Activated CD4-positive, alpha-beta T cell treated with anti-CD3 and anti-CD28 coated beads, Interleukin-2, Interleukin-4, amounts not matched to agents 100 ng/mL and 50 ng/mL, durations not matched to agents 16 hours and 8 hours (primary cell): Measurements from ENCODE around the gene XCL2.
A peak's percentile ranks its signal among the peaks of the same experiment; 100 is the strongest.
"Not testable (repeated sequence)": the region's sequence is repeated elsewhere in the genome, so short reads cannot be mapped to it uniquely, and the experiment has no call there.

Experiments
- DNase-seq: peaks from one replicate; pipeline ENCODE4 v3.0.0-alpha.2; 2020; ENCODE audit warnings: low spot score

XCL2 gene, protein sequence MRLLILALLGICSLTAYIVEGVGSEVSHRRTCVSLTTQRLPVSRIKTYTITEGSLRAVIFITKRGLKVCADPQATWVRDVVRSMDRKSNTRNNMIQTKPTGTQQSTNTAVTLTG

DNA sequence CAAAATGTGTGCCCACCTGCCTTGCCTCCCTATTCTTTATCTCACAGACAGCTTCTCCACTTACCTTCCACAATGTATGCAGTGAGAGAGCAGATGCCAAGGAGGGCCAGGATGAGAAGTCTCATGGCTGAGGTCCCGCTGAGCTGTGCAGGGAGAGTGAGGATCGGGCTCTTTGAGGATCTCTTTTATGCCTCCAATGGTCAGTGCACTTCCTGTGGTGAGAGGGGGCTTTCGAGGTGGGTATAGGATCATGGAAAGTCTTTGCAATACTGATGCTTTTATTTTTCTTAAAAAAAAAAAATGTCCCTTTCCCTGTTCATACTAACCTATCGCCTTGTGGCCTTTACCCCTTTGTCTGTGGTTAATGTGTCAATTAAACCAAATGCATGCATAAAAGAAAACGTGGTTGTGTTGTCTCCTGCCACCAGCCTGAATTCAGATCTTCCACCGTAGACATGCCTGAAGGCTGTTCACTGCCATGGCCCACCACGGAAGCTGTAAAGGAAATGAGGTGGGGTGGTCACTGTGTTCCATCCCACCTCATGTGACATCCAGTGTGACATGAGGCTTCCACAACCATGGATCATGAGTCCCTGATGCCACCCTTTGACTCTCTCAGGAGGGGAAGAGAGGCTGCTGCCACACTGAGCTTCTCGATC lies at the start of gene XCL2:
Gene XCL2 (minus strand): TSS at position 158 of the 659 bp plus-strand sequence. CDS start 33 bp downstream, at position 125.
- DNase-seq = not testable (repeated sequence)

DNA sequence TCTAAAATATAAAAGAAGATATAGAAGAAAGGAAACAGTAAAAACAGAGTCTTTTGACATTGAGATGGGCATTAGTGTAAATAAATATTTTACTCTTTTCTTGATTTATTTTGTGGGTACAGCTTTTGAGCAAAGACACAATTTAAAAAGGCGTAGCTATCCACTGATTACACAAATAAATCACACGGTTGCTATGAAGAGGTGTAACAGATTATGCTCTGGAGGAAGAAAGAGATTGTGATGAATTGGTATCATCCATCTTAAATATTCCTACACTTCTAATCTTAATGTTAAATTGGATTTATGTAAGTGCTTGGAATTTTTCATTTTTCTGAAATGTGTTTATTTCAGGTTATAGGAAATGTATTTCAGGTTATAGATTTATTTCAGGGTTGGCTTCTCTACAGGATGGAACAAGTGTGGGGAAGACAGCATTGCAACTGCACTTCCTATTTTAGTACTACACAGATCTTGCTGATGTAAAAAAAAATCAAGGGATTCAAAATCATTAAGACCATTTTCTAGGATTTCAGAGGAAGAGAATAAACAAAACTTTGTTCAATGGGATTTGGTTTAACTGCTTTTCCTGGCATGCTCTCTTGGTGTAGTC lies 47.9 kb upstream of the XCL2 start:
- no peak for DNase-seq

GRCh38 chr1:168591066-168591465 lies 47.3 kb upstream of the XCL2 start:
- no peak for DNase-seq

DNA sequence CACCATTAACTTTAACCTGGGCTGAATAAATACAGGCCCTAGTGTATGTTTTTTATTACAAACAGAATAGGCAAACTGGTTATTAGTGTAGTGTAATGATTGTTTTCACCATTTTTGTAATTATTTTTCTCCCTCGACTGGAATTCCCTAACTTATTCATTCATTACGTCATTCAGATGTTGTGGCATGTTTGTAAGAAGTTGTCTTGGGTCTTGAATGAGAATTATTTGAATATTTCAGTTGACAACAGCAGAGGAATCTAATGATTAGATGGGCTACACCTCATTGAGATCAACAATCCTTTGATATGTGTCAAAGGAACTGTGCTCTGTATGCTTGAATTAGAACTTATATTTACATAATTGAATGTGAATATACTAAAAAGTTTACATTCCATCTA lies 45.4 kb upstream of the XCL2 start:
- no peak for DNase-seq

- DNase-seq = no peak
Measured at GRCh38 chr1:168585937-168586336, 42.1 kb upstream of the XCL2 start.

DNA sequence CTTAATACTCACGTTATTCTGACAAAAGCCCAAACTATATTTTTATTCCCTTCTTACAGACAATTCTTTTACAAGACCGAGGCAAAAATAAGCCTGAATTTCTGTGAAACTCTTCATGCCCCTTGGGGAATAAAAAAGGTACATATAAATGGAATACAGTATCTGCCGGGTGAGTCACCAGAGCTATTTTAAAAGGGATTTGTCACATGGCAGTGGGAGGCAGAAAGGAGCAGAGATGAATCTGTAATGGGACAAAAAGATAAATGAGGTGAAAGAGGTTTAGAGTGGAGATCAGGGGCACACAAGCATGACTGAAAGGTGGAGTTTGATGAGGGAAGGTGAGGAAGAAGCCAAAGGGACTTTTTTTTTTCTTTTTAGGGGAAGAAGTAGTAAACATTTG lies 41.4 kb upstream of the XCL2 start:
- DNase-seq = no peak

- no peak for DNase-seq
Measured at GRCh38 chr1:168583571-168583970, 39.8 kb upstream of the XCL2 start.

- no peak for DNase-seq
Measured at GRCh38 chr1:168582688-168583336, 39.0 kb upstream of the XCL2 start.

DNA sequence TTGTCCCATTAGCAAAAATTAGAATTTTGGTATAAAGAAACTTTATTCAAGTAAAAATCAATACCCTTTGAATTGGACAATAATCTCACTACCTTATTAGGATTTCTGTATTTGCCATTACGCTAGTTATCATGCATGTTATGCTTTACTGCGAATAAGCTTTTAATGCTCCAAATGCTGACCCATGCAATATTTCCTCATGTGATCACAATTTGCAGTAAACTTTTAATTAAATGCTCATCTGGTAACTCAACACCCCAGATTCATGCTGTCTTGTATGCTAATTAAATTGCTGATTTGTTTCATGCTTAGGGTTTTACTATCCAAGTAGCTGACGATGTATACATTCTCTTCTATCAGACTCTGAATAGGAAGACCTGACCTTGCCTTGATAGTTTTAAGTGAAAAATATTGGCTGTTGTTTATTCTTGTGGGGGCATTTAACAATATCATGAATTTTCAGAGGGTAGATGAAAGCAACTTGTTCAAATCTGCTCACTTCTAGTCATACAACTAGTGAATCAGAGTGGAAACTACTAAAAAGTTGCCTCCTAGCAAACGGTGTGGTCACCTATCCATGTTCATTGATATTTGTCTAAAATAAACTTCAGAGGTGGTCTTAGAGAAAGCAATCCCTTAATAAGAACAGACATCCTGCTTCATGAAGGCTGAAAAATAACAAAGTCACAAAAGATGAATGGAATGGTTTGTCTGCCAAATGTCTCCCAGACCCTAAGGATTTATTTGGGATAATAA lies 38.2 kb upstream of the XCL2 start:
- DNase-seq = no peak

GRCh38 chr1:168580991-168581390 lies 37.2 kb upstream of the XCL2 start:
- not testable (repeated sequence) for DNase-seq

DNA sequence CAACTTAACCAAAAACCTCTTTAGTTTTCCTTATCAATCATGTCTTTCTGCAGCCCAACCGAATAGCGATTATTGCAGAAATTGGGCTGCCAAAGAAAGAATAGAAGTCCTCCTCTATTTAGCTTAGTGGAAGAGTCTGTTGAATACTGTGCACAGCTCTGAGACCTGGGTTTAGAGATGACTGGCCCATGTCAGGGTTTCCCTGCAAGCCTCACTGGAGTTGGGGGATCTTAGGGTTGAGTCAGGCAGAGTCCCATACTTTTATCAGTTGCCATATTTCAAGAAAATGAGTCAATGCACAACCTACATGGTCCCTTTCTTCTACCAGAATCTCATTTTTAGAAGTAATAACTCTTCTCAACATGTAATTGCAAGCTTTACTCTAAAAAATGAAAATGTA lies 36.5 kb upstream of the XCL2 start:
- peak; percentile 17 for DNase-seq

DNA sequence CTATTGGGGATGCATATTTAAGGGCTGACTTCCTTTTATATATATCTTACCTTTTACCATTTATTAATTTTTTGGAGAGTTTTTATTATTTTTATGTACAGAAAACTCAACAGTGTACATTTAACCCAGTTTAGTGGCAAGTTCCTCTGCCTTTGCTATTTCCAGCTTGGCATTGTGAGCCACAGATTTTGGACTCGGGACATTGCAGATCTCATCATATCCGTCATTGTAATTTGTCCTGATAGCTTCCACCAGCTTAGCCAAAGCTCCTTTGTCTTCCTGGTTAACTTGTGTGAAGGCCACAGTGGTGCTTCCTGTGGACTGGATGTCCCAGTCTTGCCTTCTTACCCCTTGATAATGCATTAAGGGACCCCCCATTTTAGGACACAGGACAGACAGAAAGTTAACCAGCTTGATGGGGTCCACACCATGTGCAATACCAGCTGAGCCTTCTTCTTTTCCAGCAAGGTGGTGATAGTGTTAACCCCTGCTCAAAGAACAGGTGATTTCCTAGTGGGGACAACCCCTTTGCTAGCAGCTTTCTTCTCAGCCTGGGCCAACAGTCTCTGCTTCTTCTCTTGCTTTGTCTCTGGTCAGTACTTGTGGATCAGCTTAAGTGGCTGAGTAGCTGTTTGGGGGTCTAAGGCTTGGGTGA lies 34.9 kb upstream of the XCL2 start:
- not testable (repeated sequence) for DNase-seq

DNA sequence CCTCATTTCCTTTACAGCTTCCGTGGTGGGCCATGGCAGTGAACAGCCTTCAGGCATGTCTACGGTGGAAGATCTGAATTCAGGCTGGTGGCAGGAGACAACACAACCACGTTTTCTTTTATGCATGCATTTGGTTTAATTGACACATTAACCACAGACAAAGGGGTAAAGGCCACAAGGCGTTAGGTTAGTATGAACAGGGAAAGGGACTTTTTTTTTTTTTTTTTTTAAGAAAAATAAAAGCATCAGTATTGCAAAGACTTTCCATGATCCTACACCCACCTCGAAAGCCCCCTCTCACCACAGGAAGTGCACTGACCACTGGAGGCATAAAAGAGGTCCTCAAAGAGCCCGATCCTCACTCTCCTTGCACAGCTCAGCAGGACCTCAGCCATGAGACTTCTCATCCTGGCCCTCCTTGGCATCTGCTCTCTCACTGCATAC lies 32.5 kb upstream of the XCL2 start, which contains the start of gene XCL1:
Gene XCL1 (plus strand): TSS at position 361 of the 444 bp plus-strand sequence. CDS start 33 bp downstream, at position 394.
- DNase-seq = not testable (repeated sequence)

DNA sequence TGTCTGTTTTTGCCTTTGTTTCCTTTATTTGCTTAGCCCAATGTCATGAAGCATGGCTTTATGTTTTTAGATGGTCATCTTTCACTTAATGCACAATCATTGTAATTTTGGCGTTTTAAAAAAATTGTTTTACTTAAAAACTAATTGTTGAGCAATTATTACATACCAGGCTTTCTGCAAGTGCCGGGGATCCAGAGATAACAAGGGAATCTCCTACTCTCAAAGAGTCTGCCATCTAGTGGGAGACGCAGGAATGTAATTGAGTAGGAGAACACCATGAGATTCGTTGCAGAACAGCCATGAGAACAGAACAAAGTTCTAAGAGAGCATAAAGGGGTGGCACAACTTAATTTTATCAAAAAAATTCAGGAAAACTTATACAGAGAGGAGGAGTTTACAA lies 30.4 kb upstream of the XCL2 start:
- DNase-seq = peak; percentile 25

DNA sequence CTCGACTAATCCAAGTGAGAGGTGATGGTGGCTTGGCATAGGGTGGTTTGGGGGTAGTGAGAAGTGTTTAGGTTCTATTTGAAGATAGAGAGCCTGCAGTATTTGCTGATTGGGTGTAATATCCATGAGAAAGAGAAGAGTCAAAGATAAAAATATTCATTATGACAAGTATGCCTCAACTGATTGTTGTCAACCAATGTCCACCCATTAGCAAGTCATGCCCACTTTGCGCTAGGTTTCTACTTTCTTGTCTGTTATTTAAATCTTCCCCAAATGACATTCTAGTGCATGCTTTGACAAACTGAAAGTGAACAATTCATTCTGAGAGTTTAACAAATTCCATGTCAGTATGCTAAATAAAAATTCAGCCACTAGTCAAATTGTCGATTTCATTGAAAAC lies 28.8 kb upstream of the XCL2 start:
- DNase-seq = peak; percentile 54

GRCh38 chr1:168570652-168571051 lies 26.9 kb upstream of the XCL2 start:
- DNase-seq = no peak

DNA sequence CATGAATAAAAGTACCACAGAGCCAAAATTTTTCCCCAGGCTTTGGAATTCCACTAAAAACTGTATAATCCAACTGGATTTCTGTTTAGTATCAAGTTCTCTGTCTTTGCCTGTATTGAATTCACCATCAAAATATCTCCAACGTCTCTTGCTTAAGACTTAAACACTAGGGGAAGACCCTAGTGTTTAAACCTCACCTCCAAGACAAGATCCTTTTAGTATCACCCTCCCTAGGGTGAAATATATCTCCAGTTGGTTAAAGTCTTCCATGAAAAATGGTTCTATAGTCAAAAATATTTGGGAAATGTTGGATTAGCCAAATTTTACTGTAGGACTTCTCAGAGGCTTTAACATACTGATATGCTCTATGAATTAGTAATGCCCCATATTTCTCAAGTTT lies 24.5 kb upstream of the XCL2 start:
- DNase-seq = no peak

DNA sequence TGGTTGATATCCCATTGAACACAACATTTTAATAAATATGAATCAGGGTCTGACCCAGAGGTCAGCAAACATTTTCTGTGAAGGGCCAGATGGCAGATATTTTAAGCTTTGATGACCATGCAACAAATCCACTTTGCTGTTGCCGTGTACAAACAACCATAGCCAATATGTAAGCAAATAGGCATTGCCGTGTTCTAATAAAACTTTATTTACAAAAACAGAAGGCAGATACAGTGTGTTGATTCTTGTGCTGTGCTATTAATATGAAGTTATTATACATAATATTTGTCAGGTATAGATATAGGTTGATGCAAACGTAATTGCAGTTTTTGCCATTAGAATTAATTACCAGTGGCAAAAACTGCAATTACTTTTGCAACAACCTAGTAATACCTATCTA lies 23.8 kb upstream of the XCL2 start:
- no peak for DNase-seq

DNA sequence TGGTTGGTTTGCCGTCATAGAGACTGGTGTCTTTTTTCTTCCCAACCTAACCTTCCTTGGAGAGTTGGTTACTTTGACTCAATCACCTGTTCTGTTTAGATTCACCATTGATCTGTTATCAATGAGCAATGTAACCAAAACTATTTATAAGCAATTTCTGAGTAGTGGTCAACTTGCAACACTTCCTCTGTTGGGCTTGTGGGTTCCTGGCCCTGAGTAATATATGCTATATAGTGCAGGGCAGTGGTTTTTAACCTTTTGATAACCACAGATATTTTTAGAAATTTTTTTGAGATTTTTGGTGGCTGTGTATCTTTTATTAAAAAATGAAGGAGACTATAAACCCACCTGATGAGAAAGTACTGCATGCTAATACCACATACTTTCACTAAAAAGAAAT lies 23.2 kb upstream of the XCL2 start:
- no peak for DNase-seq

- no peak for DNase-seq
Measured at GRCh38 chr1:168565825-168566224, 22.0 kb upstream of the XCL2 start.

DNA sequence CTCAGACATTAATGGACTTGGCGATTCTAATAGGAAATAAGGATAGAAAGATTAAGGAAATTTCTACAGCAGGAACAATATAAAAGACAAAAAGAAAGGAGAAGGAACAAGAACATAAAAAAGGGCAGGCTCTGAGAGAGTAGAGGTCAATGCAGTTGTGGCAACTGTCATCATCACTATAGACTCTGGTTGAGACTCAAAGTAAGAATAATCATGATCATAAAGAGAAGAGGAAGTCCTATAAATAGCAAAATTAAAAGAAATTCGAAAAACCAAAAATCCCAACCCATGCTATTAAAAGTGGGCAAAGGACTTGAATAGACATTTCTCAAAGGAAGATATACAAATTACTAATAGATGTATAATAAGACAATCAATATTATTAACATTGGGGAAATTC lies 18.2 kb upstream of the XCL2 start:
- no peak for DNase-seq

DNA sequence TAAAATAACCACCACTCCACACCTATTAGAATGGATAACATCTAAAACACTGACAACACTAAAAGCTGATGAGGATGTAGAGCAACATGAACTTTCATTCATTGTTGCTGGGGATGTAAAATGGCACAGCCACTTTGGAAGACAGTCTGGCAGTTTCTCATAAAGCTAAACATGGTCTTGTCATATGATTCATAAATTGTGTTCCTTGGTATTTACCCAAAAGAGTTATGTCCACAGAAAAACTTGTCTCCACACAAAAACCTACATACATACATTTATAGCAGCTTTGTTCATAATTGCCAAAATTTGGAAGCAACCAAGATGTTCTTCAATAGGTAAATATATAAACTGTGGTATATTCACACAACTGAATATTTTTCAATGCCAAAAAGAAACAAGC lies 16.6 kb upstream of the XCL2 start:
- DNase-seq = no peak
